Activated CD4-positive, alpha-beta T cell treated with anti-CD3 and anti-CD28 coated beads for 36 hours (primary cell): ENCODE measurements around the gene CEP192. TPM values are rescaled to one million over a fixed set of nuclear protein-coding genes. Genes with fewer than 3 reads are reported as not detected.
"Not testable (repeated sequence)": the region's sequence is repeated elsewhere in the genome, so short reads cannot be mapped to it uniquely, and the experiment has no call there.

Experiments used
- ATAC-seq: fragments of 200-7000 bp; cut with Tn5 transposase; one replicate; pipeline ENCODE4 v1.10.0; 2021; ENCODE audit warnings: mild to moderate bottlenecking, moderate library complexity
- CTCF ChIA-PET: fragments of 350-600 bp; sonication (Branson Sonifier 250); formaldehyde crosslinking; loops from one replicate; lab custom pipeline; 2021; ENCODE audit warnings: antibody characterized with exemption; lab: Charles Lee
- POLR2A ChIA-PET: fragments of 350-600 bp; sonication (Branson Sonifier 250); formaldehyde crosslinking; loops from one replicate; lab custom pipeline; 2021; ENCODE audit warnings: antibody characterized with exemption, inconsistent platforms; lab: Charles Lee
- DNase-seq: peaks from one replicate; pipeline ENCODE4 v3.0.0-alpha.2; 2020
- H3K27ac Mint-ChIP-seq: one replicate; pipeline ENCODE4 v1.8.0; 2021; ENCODE audit warnings: mixed read lengths
- H3K27me3 Mint-ChIP-seq: one replicate; pipeline ENCODE4 v1.8.0; 2021; ENCODE audit warnings: mixed read lengths
- H3K36me3 Mint-ChIP-seq: one replicate; pipeline ENCODE4 v1.8.0; 2021; ENCODE audit warnings: low read depth, mixed read lengths
- H3K4me1 Mint-ChIP-seq: one replicate; pipeline ENCODE4 v1.8.0; 2021; ENCODE audit warnings: mixed read lengths
- H3K4me3 Mint-ChIP-seq: one replicate; pipeline ENCODE4 v1.8.0; 2021; ENCODE audit warnings: mild to moderate bottlenecking, moderate library complexity, mixed read lengths
- H3K9me3 Mint-ChIP-seq: one replicate; pipeline ENCODE4 v1.8.0; 2021; ENCODE audit warnings: low read depth, mixed read lengths
- intact Hi-C, 2 experiments: fragments of 100-400 bp; cut with DNase I in 1 of 2; cut with micrococcal nuclease in 1 of 2; formaldehyde crosslinking; loops; one replicate each; pipeline versions ENCODE4 v1.14.2 to v1.15.1; 2022 to 2024; cut with DNase I, micrococcal nuclease
- total RNA-seq, 2 experiments: library from RNA; stranded (reverse); gene quantifications; one replicate each; pipeline ENCODE4 v1.2.3, GENCODE V29; 2021

The CEP192 gene
- total RNA-seq, 2 experiments from 2014 or later, result 36.0 to 39.3 TPM

DNA sequence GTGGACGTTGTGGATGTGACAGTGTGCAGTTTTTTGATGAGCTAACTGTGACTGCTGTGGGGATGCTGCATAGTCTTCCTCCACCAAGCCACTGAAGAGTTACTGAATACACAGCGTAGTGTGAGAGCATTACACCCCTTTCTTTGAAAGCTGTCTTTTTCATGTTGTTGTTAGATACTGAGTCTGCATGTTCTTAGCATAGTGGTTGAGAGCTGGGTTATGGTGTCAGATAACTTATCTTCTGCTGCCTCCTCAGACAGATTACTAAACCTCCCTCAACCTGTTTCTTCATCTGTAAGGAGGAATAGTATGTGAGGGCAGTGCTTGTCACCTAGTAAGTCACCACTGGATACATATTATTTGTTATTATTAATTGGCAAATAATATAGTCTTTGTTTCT, 63.2 kb downstream of the CEP192 start:
- POLR2A ChIA-PET, result interaction anchor here (0.6 kb wide), 1 partner anchor 104 kb away, joined by 4 read pairs; no protein-coding TSS in a partner anchor
- Mint-ChIP-seq H3K4me3 (no peak overlapping the region), H3K9me3 (no peaks in the 10 kb centered on the region), H3K36me3 (peaks cover 62% of the 10 kb centered on the region), H3K27ac (no peak overlapping the region), H3K4me1 (peaks cover 15% of the 10 kb centered on the region), H3K27me3 (no peaks in the 10 kb centered on the region)
- DNase-seq (no peak), ATAC-seq (no peak)
- intact Hi-C loops, result no loop called here
- CTCF ChIA-PET, result interaction anchor here (0.6 to 1.0 kb wide), 3 partner anchors 20 to 560 kb away, joined by 3 read pairs; no protein-coding TSS in a partner anchor

DNA sequence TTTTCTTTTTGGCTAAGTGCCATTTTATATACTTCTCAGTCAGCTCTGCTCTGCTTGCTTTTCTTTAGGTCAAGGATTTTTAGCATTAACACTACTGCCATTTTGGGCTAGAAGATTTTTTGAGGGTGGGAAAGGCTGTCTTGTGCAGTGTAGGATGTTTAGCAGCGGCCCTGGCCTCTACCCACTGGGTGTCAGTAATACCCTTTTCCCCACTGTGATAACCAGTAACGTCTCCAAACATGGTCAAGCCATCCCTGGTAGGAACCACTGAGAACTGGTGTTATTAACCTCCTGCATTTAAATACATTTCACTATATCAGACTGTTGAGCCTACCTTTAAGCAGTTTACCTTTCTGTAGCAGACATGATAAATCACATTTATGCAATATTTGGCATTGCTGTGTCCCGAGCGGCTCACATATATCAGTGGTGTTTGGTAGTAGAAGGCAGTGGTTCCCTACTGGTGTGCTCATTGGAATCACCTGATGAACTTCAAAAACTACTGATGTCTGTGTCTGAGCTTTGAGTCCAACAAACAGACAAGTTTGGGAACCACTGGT, 70.5 kb downstream of the CEP192 start:
- no peaks in the 10 kb centered on the region for H3K9me3 Mint-ChIP-seq
- ATAC-seq (no peak), DNase-seq (no peak)
- no peak overlapping the region for H3K27ac Mint-ChIP-seq
- intact Hi-C loops, result no loop called here
- ChIA-PET CTCF (interaction anchor here (0.8 kb wide), 1 partner anchor 61 kb away, joined by 3 read pairs; no protein-coding TSS in a partner anchor), POLR2A (no interaction called here)
- H3K4me3 Mint-ChIP-seq, result no peak overlapping the region
- H3K4me1 Mint-ChIP-seq, result peaks cover 17% of the 10 kb centered on the region
- H3K27me3 Mint-ChIP-seq, result no peaks in the 10 kb centered on the region
- H3K36me3 Mint-ChIP-seq, result peaks cover 57% of the 10 kb centered on the region

DNA sequence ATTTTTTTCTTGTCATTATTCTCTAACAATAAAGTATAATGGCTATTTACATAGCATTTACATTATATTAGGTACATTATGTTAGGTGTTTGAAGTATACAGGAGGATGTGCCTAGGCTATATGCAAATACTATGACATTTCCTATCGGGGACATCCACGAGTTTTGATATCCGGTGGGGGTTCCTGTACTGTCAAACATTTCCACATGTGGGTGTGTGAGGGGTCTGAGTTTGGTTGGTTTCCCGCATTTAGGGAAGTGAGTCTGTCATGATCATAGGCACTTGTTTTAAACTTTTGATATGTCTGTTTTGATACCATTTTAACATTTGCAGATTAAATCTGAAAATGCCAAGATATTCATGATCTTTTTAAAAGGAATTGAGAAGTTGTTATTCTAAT, 76.0 kb downstream of the CEP192 start:
- ATAC-seq (peak; percentile 91), DNase-seq (peak; percentile 49)
- intact Hi-C loops, result no loop called here
- Mint-ChIP-seq H3K27ac (peak overlapping the region; percentile 67), H3K9me3 (no peaks in the 10 kb centered on the region), H3K4me3 (no peak overlapping the region), H3K4me1 (peaks cover 28% of the 10 kb centered on the region), H3K36me3 (peaks cover 72% of the 10 kb centered on the region), H3K27me3 (no peaks in the 10 kb centered on the region)
- ChIA-PET POLR2A (no interaction called here), CTCF (interaction anchor here (1.0 to 1.4 kb wide), 2 partner anchors 9 to 92 kb away, joined by 3 to 4 read pairs; no protein-coding TSS in a partner anchor)

DNA sequence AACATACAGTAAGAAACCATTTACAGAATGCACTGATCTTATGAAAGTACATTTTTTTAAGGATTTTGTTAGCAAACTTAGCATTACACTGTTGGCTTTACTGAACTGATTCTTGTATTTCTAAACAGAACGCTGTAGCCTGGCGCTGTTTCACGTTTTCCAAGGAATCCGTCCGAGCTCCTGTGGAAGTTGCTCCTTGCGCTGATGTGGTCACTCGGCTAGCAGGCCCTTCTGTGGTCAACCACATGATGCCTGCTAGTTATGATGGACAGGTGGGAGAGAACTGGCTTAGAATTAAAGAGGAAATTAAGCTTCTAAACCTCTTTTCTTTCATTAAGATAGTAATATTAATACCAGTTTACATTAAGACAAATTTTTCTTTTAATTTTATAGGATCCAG, 76.8 kb downstream of the CEP192 start:
- H3K4me3 Mint-ChIP-seq, result no peak overlapping the region
- no peak for DNase-seq
- peaks cover 73% of the 10 kb centered on the region for H3K36me3 Mint-ChIP-seq
- H3K27me3 Mint-ChIP-seq, result no peaks in the 10 kb centered on the region
- peak overlapping the region; percentile 31 for H3K27ac Mint-ChIP-seq
- H3K4me1 Mint-ChIP-seq, result peaks cover 28% of the 10 kb centered on the region
- POLR2A ChIA-PET, result no interaction called here
- intact Hi-C loops, result no loop called here
- CTCF ChIA-PET, result interaction anchor here (1.4 to 1.8 kb wide), 2 partner anchors 22 to 92 kb away, joined by 4 read pairs; no protein-coding TSS in a partner anchor
- H3K9me3 Mint-ChIP-seq, result no peaks in the 10 kb centered on the region
- ATAC-seq, result no peak

DNA sequence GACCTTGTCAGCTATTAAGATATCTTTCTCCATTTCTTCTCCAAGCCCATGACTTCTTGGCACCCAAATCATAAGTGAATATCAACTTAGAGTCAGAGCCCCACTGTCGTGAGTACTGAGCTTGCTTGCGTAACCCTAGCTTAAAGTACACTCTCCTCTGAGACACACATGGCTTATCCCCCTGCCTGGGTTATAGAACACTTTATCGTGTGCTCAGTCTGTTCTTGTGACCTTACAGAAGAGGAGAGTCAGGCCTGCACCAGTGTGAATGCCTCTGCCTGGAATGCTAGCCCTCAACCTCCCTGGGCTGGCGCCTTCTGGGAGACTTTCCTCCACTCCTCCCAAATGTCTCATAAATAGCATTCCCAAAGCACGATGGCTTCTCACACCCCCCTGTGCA, 79.3 kb downstream of the CEP192 start:
- Mint-ChIP-seq H3K36me3 (peaks cover 77% of the 10 kb centered on the region), H3K27ac (no peak overlapping the region), H3K9me3 (no peaks in the 10 kb centered on the region), H3K4me3 (no peak overlapping the region), H3K4me1 (peaks cover 19% of the 10 kb centered on the region), H3K27me3 (no peaks in the 10 kb centered on the region)
- ATAC-seq, result no peak
- ChIA-PET CTCF (interaction anchor here (0.6 to 0.8 kb wide), 2 partner anchors 34 to 36 kb away, joined by 3 read pairs; no protein-coding TSS in a partner anchor), POLR2A (no interaction called here)
- DNase-seq, result no peak
- intact Hi-C loops, result no loop called here

DNA sequence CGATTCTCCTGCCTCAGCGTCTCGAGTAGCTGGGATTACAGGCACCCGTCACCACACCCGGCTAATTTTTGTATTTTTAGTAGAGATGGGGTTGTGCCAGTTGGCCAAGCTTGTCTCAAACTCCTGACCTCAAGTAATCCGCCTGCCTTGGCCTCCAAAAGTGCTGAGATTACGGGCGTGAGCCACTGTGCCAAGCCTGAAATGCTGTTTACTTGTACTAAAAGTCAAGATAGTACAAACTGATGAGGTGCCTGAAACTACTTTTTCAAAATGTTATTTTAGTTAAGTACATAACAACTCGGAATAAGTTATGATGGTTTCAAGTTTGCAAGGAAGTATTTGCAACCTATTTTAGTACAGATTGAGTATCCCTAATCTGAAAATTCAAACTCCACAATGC, 85.7 kb downstream of the CEP192 start:
- POLR2A ChIA-PET, result interaction anchor here (0.7 kb wide), 1 partner anchor 343 kb away, joined by 5 read pairs; no protein-coding TSS in a partner anchor
- CTCF ChIA-PET, result no interaction called here
- Mint-ChIP-seq H3K9me3 (peaks cover 16% of the 10 kb centered on the region), H3K4me3 (no peak overlapping the region), H3K27me3 (no peaks in the 10 kb centered on the region), H3K27ac (no peak overlapping the region), H3K4me1 (no peaks in the 10 kb centered on the region), H3K36me3 (peaks cover 83% of the 10 kb centered on the region)
- no peak for DNase-seq
- intact Hi-C loops, result no loop called here
- no peak for ATAC-seq

DNA sequence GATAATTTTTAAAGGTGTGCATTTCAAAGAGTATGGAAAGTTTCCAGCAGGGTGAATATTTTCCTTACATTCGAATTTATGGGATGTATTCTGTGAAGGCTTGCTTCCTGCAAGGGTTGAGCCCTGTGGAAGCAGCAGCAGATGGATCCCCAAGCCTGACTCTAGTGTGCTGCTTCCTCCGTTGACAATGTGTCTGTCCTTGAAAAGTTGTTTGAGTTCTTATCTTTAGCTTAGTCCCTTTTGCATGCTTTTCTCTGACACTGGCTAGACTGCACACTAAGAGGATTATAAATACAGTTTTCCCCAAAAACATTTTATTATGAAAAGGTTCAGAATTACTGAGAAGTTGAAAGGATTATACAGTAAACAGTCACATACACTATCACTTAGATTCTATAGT, 86.3 kb downstream of the CEP192 start:
- no peak overlapping the region for H3K4me3 Mint-ChIP-seq
- H3K4me1 Mint-ChIP-seq, result no peaks in the 10 kb centered on the region
- CTCF ChIA-PET, result no interaction called here
- ATAC-seq (no peak), DNase-seq (no peak)
- H3K36me3 Mint-ChIP-seq, result peaks cover 84% of the 10 kb centered on the region
- H3K9me3 Mint-ChIP-seq, result peaks cover 16% of the 10 kb centered on the region
- POLR2A ChIA-PET, result no interaction called here
- no peak overlapping the region for H3K27ac Mint-ChIP-seq
- no peaks in the 10 kb centered on the region for H3K27me3 Mint-ChIP-seq
- intact Hi-C loops, result no loop called here

DNA sequence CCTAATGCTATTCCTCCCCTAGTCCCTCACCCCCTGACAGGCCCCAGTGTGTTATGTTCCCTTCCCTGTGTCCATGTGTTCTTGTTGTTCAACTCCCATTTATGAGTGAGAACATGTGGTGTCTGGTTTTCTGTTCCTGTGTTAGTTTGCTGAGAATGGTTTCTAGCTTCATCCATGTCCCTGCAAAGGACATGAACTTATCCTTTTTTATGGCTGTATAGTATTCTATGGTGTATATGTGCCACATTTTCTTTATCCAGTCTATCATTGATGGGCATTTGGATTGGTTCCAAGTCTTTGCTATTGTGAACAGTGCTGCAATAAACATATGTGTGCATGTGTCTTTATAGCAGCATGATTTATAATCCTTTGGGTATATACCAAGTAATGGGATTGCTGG, 86.9 kb downstream of the CEP192 start:
- Mint-ChIP-seq H3K36me3 (peaks cover 84% of the 10 kb centered on the region), H3K9me3 (peaks cover 16% of the 10 kb centered on the region)
- ATAC-seq, H3K27me3 Mint-ChIP-seq, H3K27ac Mint-ChIP-seq, DNase-seq, CTCF ChIA-PET, POLR2A ChIA-PET, intact Hi-C loops, H3K4me1 Mint-ChIP-seq, H3K4me3 Mint-ChIP-seq: not testable (repeated sequence)

DNA sequence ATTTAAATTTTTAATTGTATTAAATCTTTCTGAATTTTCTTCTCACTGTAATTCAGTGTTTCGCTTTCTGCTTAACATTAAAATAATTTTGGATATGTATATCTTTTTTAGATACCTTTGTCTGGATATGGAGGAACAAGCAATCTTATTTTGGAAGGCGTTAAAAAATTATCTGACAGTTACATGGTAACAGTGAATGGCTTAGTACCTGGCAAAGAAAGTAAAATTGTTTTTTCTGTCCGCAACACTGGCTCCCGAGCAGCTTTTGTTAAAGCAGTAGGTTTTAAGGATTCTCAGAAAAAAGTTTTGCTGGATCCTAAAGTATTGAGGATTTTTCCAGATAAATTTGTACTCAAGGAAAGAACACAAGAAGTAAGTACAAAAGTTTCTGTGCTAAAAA, 95.7 kb downstream of the CEP192 start:
- Mint-ChIP-seq H3K27me3 (no peaks in the 10 kb centered on the region), H3K4me3 (no peak overlapping the region), H3K27ac (no peak overlapping the region), H3K36me3 (peaks cover 60% of the 10 kb centered on the region), H3K4me1 (no peaks in the 10 kb centered on the region), H3K9me3 (no peaks in the 10 kb centered on the region)
- ATAC-seq (no peak), DNase-seq (no peak)
- POLR2A ChIA-PET, result interaction anchor here (0.6 kb wide), 1 partner anchor 208 kb away, joined by 3 read pairs; no protein-coding TSS in a partner anchor
- intact Hi-C loops, result no loop called here
- CTCF ChIA-PET, result no interaction called here

DNA sequence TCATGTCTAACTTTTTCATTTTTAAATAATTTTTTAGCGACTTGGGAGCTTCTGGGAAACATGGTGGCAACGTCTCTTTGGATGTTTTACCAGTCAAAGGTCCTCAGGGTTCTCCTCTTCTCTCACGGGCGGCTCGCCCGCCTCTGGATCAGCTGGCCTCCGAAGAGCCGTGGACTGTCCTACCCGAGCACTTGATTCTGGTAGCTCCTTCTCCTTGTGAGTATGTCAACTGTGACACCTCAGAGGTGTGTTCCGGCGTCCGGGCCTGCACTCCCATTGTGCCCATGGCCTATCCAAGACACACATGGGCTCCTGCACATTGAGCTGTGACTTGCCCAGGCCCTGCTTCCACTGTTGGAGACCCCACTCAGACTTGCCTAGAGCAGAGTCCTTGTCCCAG, 104.3 kb downstream of the CEP192 start:
- DNase-seq (no peak), ATAC-seq (no peak)
- intact Hi-C loops, result no loop called here
- Mint-ChIP-seq H3K36me3 (peaks cover 53% of the 10 kb centered on the region), H3K9me3 (no peaks in the 10 kb centered on the region), H3K27ac (no peak overlapping the region), H3K27me3 (no peaks in the 10 kb centered on the region), H3K4me3 (no peak overlapping the region), H3K4me1 (no peaks in the 10 kb centered on the region)
- ChIA-PET CTCF (interaction anchor here (0.6 kb wide), 1 partner anchor 450 kb away, joined by 3 read pairs; no protein-coding TSS in a partner anchor), POLR2A (no interaction called here)

DNA sequence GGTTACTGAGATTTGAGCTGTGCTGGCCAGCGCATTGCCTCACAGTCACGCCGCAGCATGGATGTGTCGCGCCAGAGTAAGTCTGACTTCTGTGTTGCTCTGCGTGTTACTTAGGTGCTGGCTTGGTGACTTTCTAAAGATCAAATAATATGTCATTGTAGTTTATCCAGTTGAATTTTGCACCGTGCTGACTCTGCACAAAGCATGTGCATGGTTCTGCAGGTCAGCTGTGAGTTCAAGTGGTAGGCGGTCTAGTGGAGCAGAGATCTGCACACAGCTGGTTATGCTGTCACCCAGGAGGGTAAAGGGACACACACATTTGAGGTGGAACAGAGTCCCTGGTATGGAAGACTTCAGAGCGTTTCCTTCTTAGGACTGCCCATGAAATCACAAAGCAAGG, 105.1 kb downstream of the CEP192 start:
- intact Hi-C loops, result no loop called here
- Mint-ChIP-seq H3K36me3 (peaks cover 52% of the 10 kb centered on the region), H3K27ac (no peak overlapping the region), H3K4me3 (no peak overlapping the region), H3K9me3 (no peaks in the 10 kb centered on the region), H3K4me1 (no peaks in the 10 kb centered on the region), H3K27me3 (no peaks in the 10 kb centered on the region)
- DNase-seq (no peak), ATAC-seq (no peak)
- CTCF ChIA-PET, result no interaction called here
- POLR2A ChIA-PET, result no interaction called here

DNA sequence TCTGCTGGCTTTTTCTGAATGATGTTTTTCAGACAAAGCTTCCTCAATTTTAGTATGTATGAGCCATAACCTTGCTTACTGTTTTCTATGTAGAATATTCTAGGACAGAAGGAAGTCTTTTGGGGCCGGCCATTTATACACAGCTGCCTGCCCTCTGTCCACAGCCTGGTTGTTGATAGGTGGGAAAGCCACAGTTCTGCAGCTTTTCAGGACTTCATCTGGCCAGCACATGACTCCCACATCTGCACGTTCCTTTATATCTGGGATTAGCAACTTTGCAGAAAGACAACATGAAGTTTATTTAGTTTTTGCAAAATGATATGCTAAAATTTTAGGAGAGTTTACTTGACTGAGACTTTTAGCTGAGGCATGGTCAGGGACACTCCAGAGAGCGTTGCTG, 105.6 kb downstream of the CEP192 start:
- Mint-ChIP-seq H3K27me3 (no peaks in the 10 kb centered on the region), H3K36me3 (peaks cover 57% of the 10 kb centered on the region), H3K4me1 (no peaks in the 10 kb centered on the region), H3K4me3 (no peak overlapping the region), H3K9me3 (no peaks in the 10 kb centered on the region), H3K27ac (no peak overlapping the region)
- ATAC-seq, result no peak
- ChIA-PET POLR2A (no interaction called here), CTCF (no interaction called here)
- intact Hi-C loops, result no loop called here
- DNase-seq, result no peak
